Measurements from ENCODE around the gene KCNA3. TPM values are rescaled to one million over a fixed set of nuclear protein-coding genes. Genes with fewer than 3 reads are reported as not detected.

The KCNA3 gene
- total and polyA plus RNA-seq, 11 donors = 0.06 to 2.3 (median 0.47) TPM; not detected in 1

GRCh38 chr1:110689868-110690267, 15.1 kb upstream of the KCNA3 start:
- no peaks in the 10 kb centered on the region for H3K36me3 ChIP-seq
- H3K27me3 ChIP-seq = peaks cover 0 to 13% (median 0%) of the 10 kb centered on the region in 9 donors
- H3K4me1 ChIP-seq = no peaks in the 10 kb centered on the region
- intact Hi-C loops (cut with DNase I) = no loop called here
- H3K27ac ChIP-seq = no peak overlapping the region
- H3K9me3 ChIP-seq = no peaks in the 10 kb centered on the region
- H3K4me3 ChIP-seq = no peak overlapping the region
- ATAC-seq (peak in 2 of 4 donors; percentile 49 to 64), DNase-seq (no peak)
- TF ChIP-seq POLR2A (IDR thresholded peaks at IDR 0.05) (no peak), CTCF (IDR thresholded peaks at IDR 0.05) (no peak)

GRCh38 chr1:110688514-110688913, 13.8 kb upstream of the KCNA3 start:
- no peak for DNase-seq
- Histone ChIP-seq H3K4me3 (no peak overlapping the region), H3K4me1 (no peaks in the 10 kb centered on the region), H3K36me3 (no peaks in the 10 kb centered on the region), H3K27me3 (peaks cover 0 to 14% (median 0%) of the 10 kb centered on the region in 9 donors), H3K27ac (no peak overlapping the region), H3K9me3 (no peaks in the 10 kb centered on the region)
- WGBS, 4 donors = 61 to 84% (median 71%) methylated on average over 3 of the region's 3 CpGs
- intact Hi-C loops (cut with DNase I) = no loop called here
- no peak for ATAC-seq
- TF ChIP-seq CTCF (IDR thresholded peaks at IDR 0.05) = no peak
- TF ChIP-seq POLR2A (IDR thresholded peaks at IDR 0.05) = no peak

GRCh38 chr1:110687250-110687649, 12.5 kb upstream of the KCNA3 start:
- DNase-seq = no peak
- no peaks in the 10 kb centered on the region for H3K4me1 ChIP-seq
- ATAC-seq = no peak
- no peaks in the 10 kb centered on the region for H3K36me3 ChIP-seq
- H3K4me3 ChIP-seq = no peak overlapping the region
- intact Hi-C loops (cut with DNase I) = no loop called here
- TF ChIP-seq POLR2A (IDR thresholded peaks at IDR 0.05) = no peak
- TF ChIP-seq CTCF (IDR thresholded peaks at IDR 0.05) = no peak
- no peak overlapping the region for H3K27ac ChIP-seq
- peaks cover 0 to 14% (median 0%) of the 10 kb centered on the region in 9 donors for H3K27me3 ChIP-seq
- no peaks in the 10 kb centered on the region for H3K9me3 ChIP-seq
- WGBS, 4 donors = 30 to 74% (median 70%) methylated on average over 1 of the region's 1 CpG

GRCh38 chr1:110686188-110686587, 11.4 kb upstream of the KCNA3 start:
- Histone ChIP-seq H3K27me3 (peaks cover 0 to 19% (median 4%) of the 10 kb centered on the region in 9 donors), H3K36me3 (no peaks in the 10 kb centered on the region), H3K9me3 (no peaks in the 10 kb centered on the region), H3K4me3 (no peak overlapping the region), H3K4me1 (no peaks in the 10 kb centered on the region), H3K27ac (no peak overlapping the region)
- WGBS, 4 donors = 83 to 91% (median 88%) methylated on average over 4 of the region's 4 CpGs
- no peak for ATAC-seq
- no peak for TF ChIP-seq POLR2A (IDR thresholded peaks at IDR 0.05)
- TF ChIP-seq CTCF (IDR thresholded peaks at IDR 0.05) = no peak
- no peak for DNase-seq
- intact Hi-C loops (cut with DNase I) = no loop called here
